A204.1 (cell line): Measurements from ENCODE around the gene LIPG.

Experiments
- FAIRE-seq: peaks from 2 replicates; lab custom pipeline; 2012; peaks lifted over from hg19 to GRCh38; lab: Jason Lieb, UNC

Gene LIPG

DNA sequence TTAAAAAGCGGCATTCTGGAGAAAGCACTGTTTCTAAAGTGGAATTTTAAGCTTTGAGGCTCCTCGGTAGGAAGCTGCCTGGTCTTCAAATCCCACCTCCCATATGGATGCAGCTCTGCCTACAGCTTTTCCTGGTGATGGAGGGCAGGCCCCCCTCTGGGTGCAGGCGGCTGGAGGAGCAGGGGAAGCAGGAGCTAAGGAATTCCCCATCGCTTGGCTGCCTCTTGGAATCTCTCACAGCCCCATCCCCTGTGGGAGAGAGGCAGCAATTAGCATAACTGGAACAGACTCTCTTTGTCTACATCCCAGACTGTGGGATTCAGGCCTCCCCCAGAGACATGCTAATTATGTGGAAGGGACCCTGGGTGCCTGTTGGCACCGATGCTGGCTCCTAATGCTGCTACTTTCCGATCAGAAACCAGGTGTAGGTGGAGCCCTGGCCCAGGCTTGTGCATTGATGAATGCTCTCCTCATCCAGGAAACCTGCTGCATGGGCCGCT, 51.3 kb downstream of the LIPG start:
- no peak for FAIRE-seq

- no peak for FAIRE-seq
Observed at GRCh38 chr18:49613641-49614151, 51.8 kb downstream of the LIPG start.

GRCh38 chr18:49616618-49617328, 54.9 kb downstream of the LIPG start:
- FAIRE-seq, result no peak

GRCh38 chr18:49617329-49617695, 55.5 kb downstream of the LIPG start:
- FAIRE-seq, result no peak

DNA sequence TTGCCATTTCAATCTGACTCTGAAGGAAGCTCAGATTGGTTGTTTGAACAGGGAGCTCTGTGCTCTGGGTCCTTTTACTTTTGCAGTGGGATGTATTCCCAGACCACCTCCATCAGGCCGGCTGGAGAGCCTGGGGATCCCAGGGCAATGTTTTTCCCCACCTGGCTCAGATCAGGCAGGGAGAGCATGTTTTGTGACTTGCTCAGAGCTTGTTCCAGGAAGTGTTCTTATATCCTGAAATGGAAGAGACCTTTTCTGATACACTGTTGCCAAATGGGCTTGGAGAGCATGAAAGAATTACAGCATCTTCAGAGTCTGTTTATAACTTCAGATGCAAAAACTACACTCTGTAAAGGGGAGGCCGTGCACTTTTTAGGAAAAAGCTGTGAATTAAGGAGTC, 56.0 kb downstream of the LIPG start:
- no peak for FAIRE-seq

DNA sequence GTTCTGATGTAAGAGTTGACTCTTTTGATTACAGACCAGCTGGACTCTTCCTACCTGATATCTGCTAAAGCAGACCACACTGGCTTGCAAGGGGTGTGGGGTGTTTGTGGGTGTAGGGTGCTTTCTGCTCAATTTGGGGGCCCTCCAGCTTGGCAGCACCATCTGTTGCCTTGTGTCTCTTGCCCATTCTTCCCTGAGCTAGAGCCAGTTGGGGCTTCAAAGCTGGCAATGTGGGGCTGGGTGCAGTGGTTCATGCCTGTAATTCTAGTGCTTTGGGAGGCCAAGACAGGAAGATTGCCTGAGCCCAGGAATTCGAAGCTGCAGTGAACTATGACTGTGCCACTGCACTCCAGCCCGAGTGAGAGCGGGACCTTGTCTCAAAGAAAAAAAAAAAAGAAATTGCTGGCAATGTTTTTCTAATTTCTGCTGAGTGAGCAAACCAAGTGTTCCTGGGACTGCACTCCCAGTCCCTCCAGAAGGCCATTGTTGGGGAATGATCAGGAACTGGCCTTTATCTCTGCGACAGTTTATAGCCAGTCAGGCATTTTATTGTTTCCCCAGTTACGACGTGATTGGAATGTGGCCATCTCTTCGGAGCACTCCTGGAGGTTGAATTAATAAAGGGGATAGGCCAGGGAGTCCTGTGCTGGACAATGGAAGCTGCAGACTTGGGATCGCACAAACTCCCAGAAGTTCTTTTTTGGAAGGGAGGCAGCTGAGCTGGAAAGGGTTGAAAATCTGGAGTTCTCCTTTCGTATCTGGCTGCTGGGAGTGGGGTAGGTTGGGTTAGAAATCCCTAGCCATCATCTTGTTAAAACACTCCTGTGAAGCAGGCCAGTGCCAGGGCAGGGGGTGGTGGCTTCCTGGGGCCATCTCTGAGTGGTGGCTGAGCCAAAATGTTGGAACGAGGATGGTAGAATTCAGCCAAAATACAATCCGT, 57.2 kb downstream of the LIPG start:
- no peak for FAIRE-seq

DNA sequence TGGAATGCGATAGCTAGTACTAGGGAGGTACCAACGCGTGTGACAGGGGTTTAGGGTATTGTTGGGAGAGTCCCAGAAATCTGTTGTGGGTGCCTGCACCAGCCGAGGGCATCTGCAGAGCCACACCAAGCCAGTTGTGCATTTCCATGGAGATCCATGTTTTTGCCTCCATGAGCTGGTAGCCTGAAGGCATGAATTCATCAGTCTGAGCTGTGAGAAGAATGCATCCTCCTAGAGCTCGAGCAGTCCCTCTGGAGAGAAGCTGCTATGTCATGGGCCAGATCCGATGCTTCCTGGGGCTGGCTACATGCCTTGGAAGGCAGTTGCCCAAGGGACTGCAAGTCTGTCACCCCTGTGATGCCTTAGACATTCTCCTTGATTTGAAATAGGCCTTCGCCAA, 57.9 kb downstream of the LIPG start:
- no peak for FAIRE-seq

GRCh38 chr18:49621301-49621700, 59.4 kb downstream of the LIPG start:
- no peak for FAIRE-seq

GRCh38 chr18:49621717-49622351, 60.0 kb downstream of the LIPG start:
- FAIRE-seq, result no peak

DNA sequence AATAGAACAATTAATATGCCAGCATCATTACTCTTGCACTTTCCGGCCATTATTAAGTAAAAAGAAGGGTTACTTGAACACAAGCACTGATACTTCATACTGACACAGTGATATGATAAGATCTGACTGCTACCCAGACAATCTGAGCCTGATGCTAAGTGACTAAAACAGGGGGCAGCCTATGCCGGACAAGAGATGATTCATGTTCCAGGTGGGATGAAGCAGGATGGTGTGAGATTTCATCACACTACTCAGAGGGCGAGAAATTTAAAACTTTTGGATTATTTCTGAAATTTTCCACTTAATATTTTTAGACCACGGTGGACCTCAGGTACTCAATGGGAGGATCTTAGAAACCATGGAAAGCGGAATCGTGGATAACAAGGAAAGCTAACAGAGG, 61.7 kb downstream of the LIPG start:
- no peak for FAIRE-seq

DNA sequence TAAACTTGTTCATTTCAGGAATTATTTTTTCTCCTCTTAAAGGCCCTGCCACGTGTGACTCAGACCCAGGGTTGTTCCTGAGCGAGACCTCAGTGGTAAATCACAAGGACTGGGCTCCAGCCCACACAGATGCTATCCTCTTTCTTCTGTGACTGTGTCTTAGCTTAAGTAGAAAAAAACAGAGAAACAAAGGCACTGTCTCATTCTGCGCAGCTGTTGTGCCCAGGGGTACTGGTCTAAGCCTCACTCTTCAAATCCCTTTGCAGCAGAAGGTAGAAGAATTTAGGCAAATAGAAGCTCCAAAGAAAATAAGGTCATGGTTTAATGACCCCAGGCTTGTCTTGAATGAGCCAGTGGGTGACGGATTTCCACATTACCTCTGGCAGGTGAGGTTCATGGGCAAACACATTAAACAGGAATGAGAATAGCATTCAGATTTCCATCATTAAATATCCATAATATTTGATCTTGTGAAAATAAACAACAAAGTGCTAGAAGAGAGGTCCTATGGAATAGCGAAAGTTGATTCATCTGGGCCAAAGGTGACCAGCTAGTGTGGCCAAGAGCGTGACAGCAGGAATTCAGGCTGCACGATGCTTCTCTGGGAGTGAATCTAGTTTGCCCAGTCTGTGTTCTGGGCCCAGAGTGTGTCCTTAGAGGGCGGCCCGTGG, 63.3 kb downstream of the LIPG start:
- no peak for FAIRE-seq

DNA sequence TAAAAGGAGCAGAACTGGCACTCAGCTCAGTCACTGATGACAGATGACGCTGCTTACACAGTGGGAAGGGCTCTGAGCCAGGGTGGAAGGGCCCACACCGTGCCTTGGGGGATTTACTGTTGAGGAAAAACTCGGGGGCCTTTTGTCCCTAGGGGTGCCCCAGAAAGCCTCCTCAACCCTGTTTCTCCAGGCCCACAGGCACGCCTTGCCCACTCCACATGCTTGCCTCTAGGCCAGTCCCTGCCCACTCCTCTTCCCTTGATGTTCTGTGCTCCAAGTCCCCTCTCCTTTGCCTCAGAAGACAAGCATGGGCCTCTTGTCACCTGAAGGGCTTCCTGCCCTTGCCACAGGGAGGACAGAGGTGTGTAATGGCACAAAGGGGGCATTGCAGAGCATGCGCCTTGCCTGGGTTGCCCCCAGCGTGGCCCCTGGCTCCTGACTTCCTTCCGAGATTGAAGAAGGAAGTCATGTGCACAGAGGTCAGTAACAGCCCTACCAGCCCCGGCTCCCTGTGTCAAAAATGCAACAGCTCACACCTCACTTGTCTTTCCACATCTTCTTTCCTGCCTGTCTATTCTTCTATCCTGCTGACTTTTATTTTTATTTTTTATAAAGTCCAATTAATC, 65.1 kb downstream of the LIPG start:
- no peak for FAIRE-seq

GRCh38 chr18:49628119-49628518, 66.3 kb downstream of the LIPG start:
- no peak for FAIRE-seq

GRCh38 chr18:49628881-49629795, 67.3 kb downstream of the LIPG start:
- no peak for FAIRE-seq

- no peak for FAIRE-seq
Observed at GRCh38 chr18:49630246-49630699, 68.4 kb downstream of the LIPG start.

DNA sequence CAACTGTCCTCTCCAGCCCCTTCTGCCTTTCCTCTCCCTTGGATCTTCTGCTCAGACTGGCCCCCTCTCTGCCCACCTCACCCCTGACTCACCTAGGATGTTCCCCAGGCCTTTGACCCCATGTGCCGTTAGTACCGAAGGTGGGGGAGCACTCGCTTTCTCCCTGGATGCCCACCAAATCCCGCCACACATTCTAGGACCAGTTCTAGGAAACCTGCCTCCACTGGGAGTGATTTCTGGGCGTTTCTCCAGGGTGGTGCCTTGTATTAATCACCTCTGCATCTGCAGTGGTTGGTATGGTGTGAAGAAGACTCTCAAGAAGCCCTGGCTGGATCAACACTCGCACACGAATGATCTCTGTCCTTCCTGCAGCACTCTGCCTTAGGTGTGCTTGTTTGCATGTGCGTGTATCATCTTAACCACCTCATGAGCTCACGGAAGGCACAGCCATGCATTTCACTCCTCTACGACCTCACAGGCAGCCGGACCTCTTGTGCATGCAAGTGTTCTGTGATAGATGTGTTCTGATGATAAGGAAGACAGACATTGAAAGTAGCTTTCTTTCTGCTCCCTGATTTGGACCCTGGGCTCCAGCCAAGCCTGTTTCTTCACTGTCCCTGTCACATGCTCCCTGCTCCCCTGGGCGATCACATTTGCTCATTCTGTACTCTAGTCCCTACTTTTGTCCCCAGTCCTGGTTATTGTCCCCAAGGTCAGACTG, 69.4 kb downstream of the LIPG start:
- no peak for FAIRE-seq

GRCh38 chr18:49632588-49632987, 70.7 kb downstream of the LIPG start:
- FAIRE-seq, result no peak

DNA sequence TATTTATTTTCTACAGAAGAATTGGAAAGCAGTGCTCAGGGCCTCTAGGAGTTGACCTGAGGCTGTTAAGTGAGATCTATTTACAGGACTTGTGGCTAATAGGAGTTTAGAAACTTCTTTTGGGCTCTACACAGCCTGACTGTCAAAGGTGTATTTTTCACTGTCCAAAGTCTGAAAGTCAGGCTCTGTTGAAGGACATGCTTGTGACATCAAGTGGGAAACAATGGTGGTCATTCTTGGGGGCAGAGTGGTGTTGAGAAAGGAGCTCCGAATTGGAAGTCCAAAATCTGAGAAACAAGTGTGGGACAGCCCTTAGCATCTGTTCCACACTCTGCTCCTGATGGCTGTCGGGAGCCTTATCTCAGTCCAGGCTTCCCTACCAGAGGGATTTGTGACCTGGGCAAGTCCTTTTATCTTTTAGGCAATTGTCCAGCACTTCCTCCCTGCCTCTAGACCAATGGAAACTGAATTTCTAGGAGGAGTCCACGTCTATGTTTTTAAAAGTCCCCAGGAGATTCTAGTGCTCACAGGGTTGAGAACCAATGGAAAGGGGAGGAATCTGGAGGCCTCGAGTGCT, 76.4 kb downstream of the LIPG start:
- no peak for FAIRE-seq

- FAIRE-seq, result no peak
Observed at GRCh38 chr18:49638891-49639557, 77.2 kb downstream of the LIPG start.
